Measurements from ENCODE around the gene RND3.

RND3 gene, protein sequence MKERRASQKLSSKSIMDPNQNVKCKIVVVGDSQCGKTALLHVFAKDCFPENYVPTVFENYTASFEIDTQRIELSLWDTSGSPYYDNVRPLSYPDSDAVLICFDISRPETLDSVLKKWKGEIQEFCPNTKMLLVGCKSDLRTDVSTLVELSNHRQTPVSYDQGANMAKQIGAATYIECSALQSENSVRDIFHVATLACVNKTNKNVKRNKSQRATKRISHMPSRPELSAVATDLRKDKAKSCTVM
- long read RNA-seq: 0 reads

DNA sequence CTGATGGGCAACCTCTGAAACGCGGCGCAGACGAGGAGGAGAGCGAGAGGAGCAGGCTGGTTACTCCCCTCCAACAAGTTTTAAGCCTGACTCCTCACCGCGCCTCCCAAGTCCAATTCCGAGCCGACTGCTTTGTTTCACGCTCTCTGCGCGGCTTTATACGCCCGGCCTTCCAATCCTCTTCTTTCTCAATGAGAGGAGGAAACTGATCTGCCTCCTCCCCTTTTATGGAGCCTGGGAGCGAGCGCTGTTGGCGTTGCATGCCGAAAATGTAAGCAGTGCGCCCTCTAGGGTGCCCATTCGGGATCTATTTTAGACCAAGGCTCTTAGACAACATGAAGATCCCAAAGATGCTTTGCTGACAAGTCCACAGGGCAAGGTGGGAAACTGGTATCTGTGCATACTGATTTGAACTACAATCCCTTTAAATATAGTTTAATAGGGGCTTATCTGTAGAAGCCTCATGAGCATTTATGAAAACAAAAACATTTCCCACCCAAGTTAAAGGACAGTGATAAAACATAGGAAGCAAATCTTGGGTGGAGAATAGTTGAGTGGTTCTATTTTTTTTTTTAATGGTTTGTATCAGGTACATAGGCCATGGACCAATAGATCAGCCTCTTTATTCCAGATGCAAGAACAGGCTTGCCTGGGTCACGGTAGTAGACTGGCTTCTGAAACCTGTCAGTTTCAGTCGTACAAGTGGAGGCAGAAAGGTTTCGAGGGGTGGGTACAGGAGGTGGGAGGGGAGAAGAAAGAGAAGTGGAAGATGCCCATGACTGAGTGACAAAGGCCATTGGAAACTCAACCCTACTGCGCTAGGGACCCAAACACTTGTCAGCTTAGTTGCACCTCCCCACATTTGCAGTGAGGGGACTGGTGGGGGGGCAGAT, at the start of gene RND3:
Gene RND3 (minus strand): TSS at position 131 of the 893 bp plus-strand sequence. CDS start 250 bp downstream, outside the sequence.
- no peak within 1 kb of the TSS for H3K4me3 ChIP-seq (replicated peaks; ENCODE audit: insufficient read depth, low read length)
- H3K27ac ChIP-seq (replicated peaks): no peak within 1 kb of the TSS
- TF ChIP-seq SPI1 (IDR thresholded peaks at IDR 0.05; ENCODE audit: borderline replicate concordance, low read depth): no peak
- TF ChIP-seq, protein P1, sequence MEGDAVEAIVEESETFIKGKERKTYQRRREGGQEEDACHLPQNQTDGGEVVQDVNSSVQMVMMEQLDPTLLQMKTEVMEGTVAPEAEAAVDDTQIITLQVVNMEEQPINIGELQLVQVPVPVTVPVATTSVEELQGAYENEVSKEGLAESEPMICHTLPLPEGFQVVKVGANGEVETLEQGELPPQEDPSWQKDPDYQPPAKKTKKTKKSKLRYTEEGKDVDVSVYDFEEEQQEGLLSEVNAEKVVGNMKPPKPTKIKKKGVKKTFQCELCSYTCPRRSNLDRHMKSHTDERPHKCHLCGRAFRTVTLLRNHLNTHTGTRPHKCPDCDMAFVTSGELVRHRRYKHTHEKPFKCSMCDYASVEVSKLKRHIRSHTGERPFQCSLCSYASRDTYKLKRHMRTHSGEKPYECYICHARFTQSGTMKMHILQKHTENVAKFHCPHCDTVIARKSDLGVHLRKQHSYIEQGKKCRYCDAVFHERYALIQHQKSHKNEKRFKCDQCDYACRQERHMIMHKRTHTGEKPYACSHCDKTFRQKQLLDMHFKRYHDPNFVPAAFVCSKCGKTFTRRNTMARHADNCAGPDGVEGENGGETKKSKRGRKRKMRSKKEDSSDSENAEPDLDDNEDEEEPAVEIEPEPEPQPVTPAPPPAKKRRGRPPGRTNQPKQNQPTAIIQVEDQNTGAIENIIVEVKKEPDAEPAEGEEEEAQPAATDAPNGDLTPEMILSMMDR (IDR thresholded peaks at IDR 0.05; ENCODE audit: insufficient read depth, low read length): peak; percentile 51
- H3K27me3 ChIP-seq (ENCODE audit: insufficient read depth, poor library complexity, severe bottlenecking): peaks cover 32% of the 10 kb centered on the region
- DNase-seq (ENCODE audit: low read depth in 1 of 2, low spot score in 1 of 2): peak; percentile 36 to 69

DNA sequence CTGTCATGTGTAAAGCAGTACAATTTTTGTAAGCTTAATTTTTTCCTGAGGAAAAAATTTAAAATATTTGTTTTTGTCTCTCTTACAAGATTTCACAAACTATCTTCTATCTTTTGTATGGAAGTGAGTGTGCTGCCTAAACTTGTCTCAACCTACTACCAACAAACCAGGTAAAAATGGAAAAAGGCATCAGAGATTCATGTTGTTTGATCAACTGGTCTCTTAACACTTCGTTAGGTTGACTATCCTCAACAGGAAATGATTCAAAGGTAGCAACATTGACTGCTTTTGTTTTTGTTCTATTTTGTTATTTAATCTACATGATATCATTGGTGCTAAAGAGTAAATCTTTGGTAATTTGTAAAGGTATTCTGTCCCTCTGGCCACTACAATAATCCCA, 47.7 kb upstream of the RND3 start:
- no peak for TF ChIP-seq POLR2AphosphoS5 (IDR thresholded peaks at IDR 0.05; ENCODE audit: low read depth)
- no peak for TF ChIP-seq GABPA (IDR thresholded peaks at IDR 0.05; ENCODE audit: low read depth)
- no peak for TF ChIP-seq SPI1 (IDR thresholded peaks at IDR 0.05; ENCODE audit: borderline replicate concordance, low read depth)
- TF ChIP-seq, protein P2, sequence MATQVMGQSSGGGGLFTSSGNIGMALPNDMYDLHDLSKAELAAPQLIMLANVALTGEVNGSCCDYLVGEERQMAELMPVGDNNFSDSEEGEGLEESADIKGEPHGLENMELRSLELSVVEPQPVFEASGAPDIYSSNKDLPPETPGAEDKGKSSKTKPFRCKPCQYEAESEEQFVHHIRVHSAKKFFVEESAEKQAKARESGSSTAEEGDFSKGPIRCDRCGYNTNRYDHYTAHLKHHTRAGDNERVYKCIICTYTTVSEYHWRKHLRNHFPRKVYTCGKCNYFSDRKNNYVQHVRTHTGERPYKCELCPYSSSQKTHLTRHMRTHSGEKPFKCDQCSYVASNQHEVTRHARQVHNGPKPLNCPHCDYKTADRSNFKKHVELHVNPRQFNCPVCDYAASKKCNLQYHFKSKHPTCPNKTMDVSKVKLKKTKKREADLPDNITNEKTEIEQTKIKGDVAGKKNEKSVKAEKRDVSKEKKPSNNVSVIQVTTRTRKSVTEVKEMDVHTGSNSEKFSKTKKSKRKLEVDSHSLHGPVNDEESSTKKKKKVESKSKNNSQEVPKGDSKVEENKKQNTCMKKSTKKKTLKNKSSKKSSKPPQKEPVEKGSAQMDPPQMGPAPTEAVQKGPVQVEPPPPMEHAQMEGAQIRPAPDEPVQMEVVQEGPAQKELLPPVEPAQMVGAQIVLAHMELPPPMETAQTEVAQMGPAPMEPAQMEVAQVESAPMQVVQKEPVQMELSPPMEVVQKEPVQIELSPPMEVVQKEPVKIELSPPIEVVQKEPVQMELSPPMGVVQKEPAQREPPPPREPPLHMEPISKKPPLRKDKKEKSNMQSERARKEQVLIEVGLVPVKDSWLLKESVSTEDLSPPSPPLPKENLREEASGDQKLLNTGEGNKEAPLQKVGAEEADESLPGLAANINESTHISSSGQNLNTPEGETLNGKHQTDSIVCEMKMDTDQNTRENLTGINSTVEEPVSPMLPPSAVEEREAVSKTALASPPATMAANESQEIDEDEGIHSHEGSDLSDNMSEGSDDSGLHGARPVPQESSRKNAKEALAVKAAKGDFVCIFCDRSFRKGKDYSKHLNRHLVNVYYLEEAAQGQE (IDR thresholded peaks at IDR 0.05; ENCODE audit: insufficient replicate concordance, low read depth): no peak
- TF ChIP-seq, protein P1 (IDR thresholded peaks at IDR 0.05; ENCODE audit: insufficient read depth, low read length): no peak
- no peak overlapping the region for H3K4me3 ChIP-seq (replicated peaks; ENCODE audit: insufficient read depth, low read length)
- DNase-seq (ENCODE audit: low read depth in 1 of 2, low spot score in 1 of 2): no peak
- H3K27ac ChIP-seq (replicated peaks): no peak overlapping the region
- no peaks in the 10 kb centered on the region for H3K27me3 ChIP-seq (ENCODE audit: insufficient read depth, poor library complexity, severe bottlenecking)

DNA sequence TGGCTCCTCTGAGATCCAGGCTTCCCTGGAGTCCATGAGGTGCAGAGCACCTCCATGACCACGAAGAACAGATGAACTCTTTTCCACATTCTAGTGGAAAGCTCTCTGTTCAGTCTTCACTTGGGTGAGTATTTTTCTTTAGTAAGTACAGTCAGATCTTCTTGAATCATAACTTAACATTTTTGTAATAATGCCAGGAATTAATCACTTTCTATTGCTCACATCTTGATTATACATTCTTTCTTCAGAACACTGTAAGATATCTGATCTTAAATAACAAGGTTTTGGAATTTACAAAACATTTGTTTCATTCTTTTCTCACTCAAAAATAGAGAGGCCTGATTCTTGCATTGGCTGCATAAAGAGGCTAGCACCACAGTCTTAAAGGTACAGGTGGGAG, 45.4 kb upstream of the RND3 start:
- Histone ChIP-seq H3K27me3 (ENCODE audit: insufficient read depth, poor library complexity, severe bottlenecking) (no peaks in the 10 kb centered on the region), H3K27ac (replicated peaks) (no peak overlapping the region), H3K4me3 (replicated peaks; ENCODE audit: insufficient read depth, low read length) (no peak overlapping the region)
- TF ChIP-seq, protein P2 (IDR thresholded peaks at IDR 0.05; ENCODE audit: insufficient replicate concordance, low read depth): no peak
- TF ChIP-seq, protein P1 (IDR thresholded peaks at IDR 0.05; ENCODE audit: insufficient read depth, low read length): no peak
- TF ChIP-seq POLR2AphosphoS5 (IDR thresholded peaks at IDR 0.05; ENCODE audit: low read depth) (no peak), GABPA (IDR thresholded peaks at IDR 0.05; ENCODE audit: low read depth) (no peak), SPI1 (IDR thresholded peaks at IDR 0.05; ENCODE audit: borderline replicate concordance, low read depth) (no peak)
- no peak for DNase-seq (ENCODE audit: low read depth in 1 of 2, low spot score in 1 of 2)
